ENCODE measurements around the gene NEK11. TPM values are rescaled to one million over a fixed set of nuclear protein-coding genes. Genes with fewer than 3 reads are reported as not detected.
A peak's percentile ranks its signal among the peaks of the same experiment; 100 is the strongest.

The NEK11 gene
- total and polyA plus RNA-seq, 9 of the 15 experiments (the other 6 are each of a cell fraction or from before 2014, with no cell fraction given), result 0.28 to 1.5 (median 0.87) TPM

DNA sequence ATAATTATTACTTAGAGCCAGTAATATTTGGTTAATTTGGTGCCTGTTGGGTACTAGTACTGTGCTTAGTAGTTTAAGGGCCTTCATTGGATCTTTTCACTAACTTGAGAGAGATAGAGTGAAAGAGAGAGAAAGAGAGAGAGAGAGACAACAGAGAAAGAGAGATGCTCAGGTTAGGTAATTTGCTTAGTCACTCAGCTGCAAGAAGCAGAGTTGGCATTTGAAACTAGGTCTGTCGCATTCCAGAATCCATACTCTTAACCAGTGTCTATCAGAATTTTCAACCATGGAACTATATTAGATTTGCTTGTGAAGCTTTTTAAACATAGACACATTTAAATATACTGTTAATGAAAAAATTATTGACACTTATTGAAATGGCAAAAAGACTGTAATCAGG lies 323.8 kb downstream of the NEK11 start:
- no peaks in the 10 kb centered on the region for H4K20me1 ChIP-seq (replicated peaks; ENCODE audit: control insufficient read depth, insufficient read depth, low read length)
- CTCF ChIA-PET (ENCODE audit: low intra/inter-chr PET ratio), result no interaction called here
- BruUV-seq (replicated peaks), result no TSS peak
- no peak for FAIRE-seq
- H3K9ac ChIP-seq (ENCODE audit: insufficient read depth in 1 of 2, low read depth in 2 of 2, low read length in 2 of 2), result no peak overlapping the region
- TF ChIP-seq MEIS2 (IDR thresholded peaks at IDR 0.05; ENCODE audit: partially characterized antibody) (no peak), MAFG (tag; conservative IDR thresholded peaks at IDR 0.05) (peak; percentile 47), HDAC1 (IDR thresholded peaks at IDR 0.05) (no peak), ZBTB2 (IDR thresholded peaks at IDR 0.05) (no peak), ZNF232 (CRISPR knock-in tag; IDR thresholded peaks at IDR 0.05) (no peak), NFE2L1 (tag; IDR thresholded peaks at IDR 0.05; ENCODE audit: borderline replicate concordance, low read depth) (peak; percentile 24; the same call in 1 of the 2 replicates), POLR3G (IDR thresholded peaks at IDR 0.05; ENCODE audit: extremely low read depth, insufficient read length, insufficient replicate concordance) (no peak), TCF7 (IDR thresholded peaks at IDR 0.05; ENCODE audit: borderline replicate concordance) (no peak), ZNF12 (CRISPR knock-in tag; IDR thresholded peaks at IDR 0.05) (no peak)
- TF ChIP-seq, protein P1, sequence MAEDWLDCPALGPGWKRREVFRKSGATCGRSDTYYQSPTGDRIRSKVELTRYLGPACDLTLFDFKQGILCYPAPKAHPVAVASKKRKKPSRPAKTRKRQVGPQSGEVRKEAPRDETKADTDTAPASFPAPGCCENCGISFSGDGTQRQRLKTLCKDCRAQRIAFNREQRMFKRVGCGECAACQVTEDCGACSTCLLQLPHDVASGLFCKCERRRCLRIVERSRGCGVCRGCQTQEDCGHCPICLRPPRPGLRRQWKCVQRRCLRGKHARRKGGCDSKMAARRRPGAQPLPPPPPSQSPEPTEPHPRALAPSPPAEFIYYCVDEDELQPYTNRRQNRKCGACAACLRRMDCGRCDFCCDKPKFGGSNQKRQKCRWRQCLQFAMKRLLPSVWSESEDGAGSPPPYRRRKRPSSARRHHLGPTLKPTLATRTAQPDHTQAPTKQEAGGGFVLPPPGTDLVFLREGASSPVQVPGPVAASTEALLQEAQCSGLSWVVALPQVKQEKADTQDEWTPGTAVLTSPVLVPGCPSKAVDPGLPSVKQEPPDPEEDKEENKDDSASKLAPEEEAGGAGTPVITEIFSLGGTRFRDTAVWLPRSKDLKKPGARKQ (CRISPR knock-in tag; IDR thresholded peaks at IDR 0.05), result no peak
- no peaks in the 10 kb centered on the region for H3K27me3 ChIP-seq (ENCODE audit: control insufficient read depth in 2 of 2, insufficient read depth in 2 of 2, low read length in 2 of 2)
- no peak for ATAC-seq
- H3K4me3 ChIP-seq, result no peak overlapping the region
- H3K36me3 ChIP-seq (ENCODE audit: control insufficient read depth, insufficient read depth, low read length), result no peaks in the 10 kb centered on the region
- H2AFZ ChIP-seq (ENCODE audit: low read depth, low read length), result no peak overlapping the region
- H3K27ac ChIP-seq (ENCODE audit: extremely low read depth, low read depth, low read length), result no peak overlapping the region
- H3K9me3 ChIP-seq (replicated peaks; ENCODE audit: control insufficient read depth, insufficient read depth, low read depth, low read length), result no peaks in the 10 kb centered on the region
- no peak overlapping the region for H3K4me2 ChIP-seq (ENCODE audit: insufficient read depth, low read length)
- DNase-seq (ENCODE audit: extremely low read depth in 1 of 4, low spot score in 3 of 4), result no peak
- H3K4me1 ChIP-seq (replicated peaks in 1 of 2; ENCODE audit: control insufficient read depth in 2 of 2, insufficient read depth in 2 of 2, low read length in 2 of 2), result no peaks in the 10 kb centered on the region
- intact Hi-C loops (cut with micrococcal nuclease) (no loop called here), in situ Hi-C loops (cut with MboI) (no loop called here)
- POLR2A ChIA-PET, result no interaction called here
- no peaks in the 10 kb centered on the region for H3K79me2 ChIP-seq (ENCODE audit: control insufficient read depth, insufficient read depth, low read length)
- WGBS (ENCODE audit: insufficient coverage, low coverage, missing lambda C conversion rate), result 23% methylated on average over 1 of the region's 1 CpG
- no peaks in the 10 kb centered on the region for H3K9me1 ChIP-seq (ENCODE audit: control insufficient read depth, insufficient read depth, low read length)
